ENCODE measurements around the gene FGD3. TPM values are rescaled to one million over a fixed set of nuclear protein-coding genes. Genes with fewer than 3 reads are reported as not detected.

FGD3 gene
- total and polyA plus RNA-seq, 2 of the 8 experiments (the other 6 are each of a cell fraction or from before 2014, with no cell fraction given) = 1.4 to 1.9 TPM

- Histone ChIP-seq H2AFZ (ENCODE audit: low read length) (no peak overlapping the region), H3K14ac (ENCODE audit: insufficient read length) (no peak overlapping the region), H2BK12ac (ENCODE audit: low read depth, low read length) (no peak overlapping the region), H3K4ac (replicated peaks; ENCODE audit: insufficient read length, low read depth, low read length) (no peak overlapping the region), H3K36me3 (ENCODE audit: control insufficient read depth in 2 of 4, insufficient read depth in 4 of 4, low read length in 3 of 4) (no peaks in the 10 kb centered on the region; a peak in 2 of 8 replicates), H3K79me1 (ENCODE audit: low read depth, low read length) (no peaks in the 10 kb centered on the region; the same call in 1 of the 2 replicates), H3K79me2 (ENCODE audit: control insufficient read depth in 1 of 2, insufficient read depth in 2 of 2, low read length in 2 of 2) (no peaks in the 10 kb centered on the region), H3K23me2 (ENCODE audit: low read depth, low read length) (no peaks in the 10 kb centered on the region), H4K91ac (replicated peaks; ENCODE audit: insufficient read length, low read length) (no peak overlapping the region), H2BK120ac (replicated peaks; ENCODE audit: low read depth, low read length) (no peak overlapping the region), H3K18ac (ENCODE audit: extremely low read depth, low read length) (no peak overlapping the region), H2BK20ac (ENCODE audit: low read length) (no peak overlapping the region), H3K4me2 (ENCODE audit: insufficient read depth in 1 of 2, low read depth in 2 of 2, low read length in 2 of 2) (no peak overlapping the region), H2BK15ac (ENCODE audit: low read length) (no peak overlapping the region), H4K20me1 (replicated peaks in 1 of 2; ENCODE audit: control insufficient read depth in 1 of 2, insufficient read depth in 2 of 2, low read length in 2 of 2) (no peaks in the 10 kb centered on the region), H3K56ac (replicated peaks; ENCODE audit: insufficient read length, low read depth, low read length) (no peak overlapping the region), H3K23ac (ENCODE audit: insufficient read length) (no peak overlapping the region), H2BK5ac (ENCODE audit: low read depth, low read length) (no peak overlapping the region), H4K8ac (ENCODE audit: extremely low read depth, insufficient read depth, low read length) (no peak overlapping the region), H3K27me3 (replicated peaks in 1 of 4; ENCODE audit: control insufficient read depth in 3 of 4, extremely low read depth in 1 of 4, insufficient read depth in 3 of 4, low read length in 3 of 4) (no peaks in the 10 kb centered on the region), H4K5ac (ENCODE audit: insufficient read length, low read depth, low read length) (no peak overlapping the region), H3K4me1 (replicated peaks in 1 of 4; ENCODE audit: control insufficient read depth in 3 of 4, insufficient read depth in 4 of 4, low read length in 3 of 4) (peaks cover 0 to 9% (median 0%) of the 10 kb centered on the region in 4 experiments; a peak in 2 of 7 replicates), H3K4me3 (ENCODE audit: extremely low read depth in 1 of 4, insufficient read depth in 2 of 4, low read depth in 3 of 4, low read length in 4 of 4) (no peak overlapping the region; a peak in 1 of 8 replicates), H3K9me3 (ENCODE audit: insufficient read depth in 2 of 2, low read depth in 1 of 2, low read length in 1 of 2) (peaks cover 21 to 27% of the 10 kb centered on the region in 2 experiments), H2AK5ac (ENCODE audit: low read depth, low read length) (no peak overlapping the region), H3K9ac (replicated peaks in 1 of 4; ENCODE audit: extremely low read depth in 1 of 4, low read depth in 3 of 4, low read length in 3 of 4) (no peak overlapping the region), H3K27ac (ENCODE audit: low read depth, low read length) (no peak overlapping the region)
- no peak for FAIRE-seq
- 93% methylated on average over 2 of the region's 2 CpGs; no CpG with 5 or more reads in 1 of the 2 experiments for WGBS, 2 experiments (ENCODE audit: extremely low coverage in 1 of 2, insufficient coverage in 1 of 2, insufficient read length in 1 of 2, insufficient replicate concordance in 2 of 2, low coverage in 1 of 2, low lambda C conversion rate in 2 of 2, missing lambda C conversion rate in 1 of 2)
- no peak for DNase-seq (ENCODE audit: low read depth in 1 of 2, low spot score in 2 of 2)
- no peak for TF ChIP-seq JUND (IDR thresholded peaks at IDR 0.05; ENCODE audit: low read length)
- TF ChIP-seq BRCA1 (IDR thresholded peaks at IDR 0.05; ENCODE audit: low read depth, low read length) = no peak
- no peak for TF ChIP-seq E2F6 (IDR thresholded peaks at IDR 0.05)
- no peak for TF ChIP-seq NRF1 (IDR thresholded peaks at IDR 0.05; ENCODE audit: low read depth, low read length)
- no peak for TF ChIP-seq MAFK (IDR thresholded peaks at IDR 0.05; ENCODE audit: low read depth, low read length)
- ChIA-PET POLR2A (ENCODE audit: partially characterized antibody) (interaction anchor here (0.6 kb wide), 1 partner anchor 72 kb away, joined by 3 read pairs; no protein-coding TSS in a partner anchor), CTCF (ENCODE audit: partially characterized antibody) (interaction anchor here (1.1 to 2.8 kb wide), 2 partner anchors 24 kb away, joined by 3 to 15 read pairs; no protein-coding TSS in a partner anchor)
Measured at GRCh38 chr9:92979283-92980056, 32.1 kb downstream of the FGD3 start.

Measured in H1 (cell line).